GM21526 (cell line): ENCODE measurements around the gene CYLD.
A peak's percentile ranks its signal among the peaks of the same experiment; 100 is the strongest.

Experiments used
- ATAC-seq: cut with Tn5 transposase; IDR thresholded peaks from one replicate; pipeline ENCODE4 v1.9.1; 2021; ENCODE audit warnings: moderate library complexity; ENCODE audit not compliant: unreplicated experiment, low FRiP score

Gene CYLD

DNA sequence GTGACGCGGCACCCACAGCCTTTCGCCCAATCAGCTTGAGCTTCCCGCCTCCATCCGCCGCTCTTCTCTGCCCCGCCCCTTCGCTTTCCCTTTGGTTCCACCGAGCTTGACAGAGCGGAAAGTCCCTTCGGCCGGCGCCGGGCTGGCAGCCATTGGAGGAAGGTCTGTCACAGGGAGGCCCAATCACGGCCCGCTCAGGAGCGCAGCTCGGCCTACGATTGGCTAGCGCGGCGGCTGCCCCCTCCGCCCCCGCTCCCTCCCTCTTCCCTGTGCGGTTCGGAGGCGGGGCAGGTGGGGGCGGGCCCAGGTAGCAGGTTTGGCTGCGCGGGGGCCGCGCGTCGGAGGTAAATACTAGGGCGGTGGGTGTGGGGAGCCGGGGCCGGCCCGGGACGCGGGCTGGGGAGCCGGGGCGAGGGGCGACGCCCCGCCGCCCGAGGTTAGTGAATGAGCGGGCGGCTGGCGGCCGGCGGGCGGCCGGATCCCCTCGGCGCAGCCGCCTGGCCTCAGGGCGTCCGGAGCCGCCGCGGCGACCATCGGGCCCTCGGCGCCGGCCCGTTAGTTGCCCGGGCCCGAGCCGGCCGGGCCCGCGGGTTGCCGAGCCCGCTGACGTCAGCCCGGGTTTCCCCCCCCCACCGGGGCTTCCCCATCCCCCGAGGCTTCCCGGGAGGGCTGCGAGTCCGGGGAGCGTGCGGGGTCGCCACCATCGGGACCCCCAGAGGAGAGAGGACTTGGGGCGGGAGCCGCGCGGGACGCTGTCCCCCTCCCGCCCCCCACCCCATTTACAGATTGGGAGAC lies at the start of gene CYLD:
TSS of gene CYLD (plus strand) at position 306 of the 795 bp plus-strand sequence. CDS start 7,613 bp downstream, outside the sequence.
- ATAC-seq: peak; percentile 88

DNA sequence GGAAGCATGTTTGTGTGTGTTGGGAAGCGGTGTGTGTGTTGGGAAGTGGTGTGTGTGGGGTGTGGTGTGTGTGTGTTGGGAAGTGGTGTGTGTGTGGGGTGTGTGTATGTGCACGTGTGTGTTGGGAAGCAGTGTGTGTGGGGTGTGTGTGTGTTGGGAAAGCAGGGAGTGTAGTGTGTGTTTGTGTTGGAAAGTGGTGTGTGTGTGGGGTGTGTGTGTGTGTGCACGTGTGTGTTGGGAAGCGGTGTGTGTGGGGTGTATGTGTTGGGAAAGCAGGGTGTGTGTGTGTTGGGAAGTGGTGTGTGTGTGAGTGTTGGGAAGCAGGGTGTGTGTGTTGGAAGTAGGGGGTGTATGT lies 49.3 kb upstream of the CYLD start:
- no peak for ATAC-seq

DNA sequence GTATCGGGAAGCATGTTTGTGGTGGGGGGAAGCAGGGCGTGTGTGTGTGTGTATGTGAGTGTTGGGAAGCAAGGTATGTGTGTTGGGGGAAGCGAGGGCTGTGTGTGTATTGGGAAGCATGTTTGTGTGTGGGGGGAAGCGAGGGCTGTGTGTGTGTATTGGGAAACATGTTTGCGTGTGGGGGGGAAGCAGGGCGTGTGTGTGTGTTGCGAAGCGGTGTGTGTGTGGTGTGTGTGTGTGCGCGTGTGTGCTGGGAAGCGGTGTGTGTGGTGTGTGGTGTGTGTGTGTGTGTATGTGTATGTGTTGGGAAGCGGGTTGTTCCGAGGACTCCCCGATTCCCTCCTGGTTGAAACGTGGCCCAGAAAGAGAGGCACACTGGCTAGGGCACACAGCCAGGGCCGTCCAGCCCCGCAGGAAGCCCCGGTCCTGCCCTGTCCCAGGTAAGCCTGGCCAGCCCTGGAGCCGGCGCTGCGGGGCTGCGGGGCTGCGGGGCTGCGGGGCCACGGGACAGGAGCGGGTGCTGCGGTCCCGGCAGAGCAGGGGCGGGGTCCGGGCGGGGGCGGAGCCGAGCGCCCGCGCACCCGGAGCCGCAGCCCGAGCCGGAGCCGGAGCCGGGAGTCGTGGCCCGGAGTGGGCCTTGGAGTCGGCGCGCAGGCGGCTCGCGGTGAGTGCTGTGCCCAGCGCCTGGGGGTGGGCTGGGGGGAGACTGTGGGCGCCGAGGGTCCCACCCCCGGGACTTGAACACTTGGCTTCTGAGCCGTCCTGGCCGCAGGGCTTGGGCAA lies 48.7 kb upstream of the CYLD start, which contains the start of gene NOD2:
TSS of gene NOD2 (plus strand) at position 608 of the 783 bp plus-strand sequence. CDS start 5,890 bp downstream, outside the sequence.
- no peak for ATAC-seq

DNA sequence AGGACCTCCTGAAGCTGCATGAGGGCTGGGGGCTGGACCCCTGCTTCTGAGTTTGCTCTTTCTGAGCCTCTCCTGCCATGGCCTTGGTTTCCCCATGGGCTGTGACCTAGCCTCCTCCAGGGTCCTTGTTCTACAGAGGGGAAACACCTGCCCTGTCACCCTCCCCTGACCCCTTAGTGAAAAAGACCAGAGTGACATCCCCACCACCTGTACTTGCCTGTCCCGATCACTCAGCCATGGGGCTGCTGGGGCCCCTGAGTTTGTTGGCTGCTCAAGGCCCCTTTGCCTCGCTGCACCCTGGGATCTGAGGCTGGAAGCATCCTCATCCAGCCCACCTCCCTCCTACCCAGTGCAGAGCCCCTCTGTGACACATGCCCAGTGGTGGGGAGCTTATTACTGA lies 47.7 kb upstream of the CYLD start:
- ATAC-seq: no peak

DNA sequence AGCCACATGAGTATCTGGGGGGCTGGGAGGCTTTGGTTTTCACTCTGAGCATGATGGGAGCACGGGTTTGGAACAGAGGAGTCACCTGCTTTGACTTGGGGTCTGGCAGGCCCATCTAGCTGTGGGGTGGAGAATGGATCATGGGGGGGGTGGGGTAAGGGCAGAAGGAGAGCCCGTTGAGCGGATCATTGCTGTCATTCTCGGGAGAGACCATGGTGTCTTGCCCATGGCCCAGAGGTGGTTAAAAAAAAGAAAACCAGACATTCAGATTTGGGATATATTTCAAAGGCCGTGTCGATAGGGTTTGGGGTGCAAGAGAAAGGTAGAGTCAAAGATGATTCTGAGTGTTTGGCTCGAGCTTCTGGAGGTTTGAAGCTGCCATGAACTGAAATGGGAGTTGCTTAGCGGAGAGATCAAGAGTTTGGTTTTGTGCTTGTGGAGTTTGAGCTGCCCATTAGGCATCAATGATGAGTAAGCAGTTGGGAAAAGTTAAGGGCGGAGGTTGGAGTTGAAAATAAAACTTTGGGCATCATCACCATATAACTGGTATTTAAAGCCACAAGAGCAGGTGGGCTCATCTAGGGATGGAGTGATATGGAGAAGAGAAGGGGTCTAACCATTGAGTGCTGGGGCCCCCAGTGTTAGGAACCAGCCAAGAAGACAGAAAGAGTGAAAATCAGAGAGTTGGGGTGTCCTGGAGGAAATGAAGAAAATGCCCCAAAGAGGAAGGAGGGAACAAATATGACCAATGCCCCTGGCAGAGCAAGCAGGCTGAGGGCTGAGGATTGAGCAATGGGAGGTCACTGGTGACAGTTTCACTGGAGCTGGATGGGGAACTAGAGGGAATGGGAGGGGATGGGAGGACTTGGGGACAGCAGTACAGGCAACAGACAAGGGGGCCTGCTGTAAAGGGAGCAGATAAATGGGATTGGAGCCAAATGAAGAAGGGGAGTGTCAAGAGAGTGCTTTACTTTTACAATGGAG lies 46.6 kb upstream of the CYLD start:
- ATAC-seq: no peak

DNA sequence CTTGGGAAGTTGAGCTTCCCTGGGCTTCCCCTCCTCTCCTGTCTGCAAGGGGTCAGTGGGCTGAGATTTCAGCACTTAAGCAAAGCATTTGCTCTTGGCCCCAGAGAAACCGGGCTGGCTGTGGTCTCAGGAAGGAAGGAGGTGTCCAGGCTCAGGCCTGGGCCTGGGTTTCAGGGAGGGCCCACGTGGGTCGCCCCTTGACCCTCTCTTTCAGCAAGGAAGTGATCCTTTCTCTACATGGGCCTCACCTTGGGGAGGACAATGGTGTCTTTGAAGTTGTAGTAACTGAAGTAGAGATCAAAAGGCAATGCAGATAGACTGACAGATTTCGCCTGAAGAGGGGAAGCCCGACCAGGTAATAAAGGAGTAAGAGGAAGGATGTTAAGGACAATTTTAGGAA lies 45.8 kb upstream of the CYLD start:
- no peak for ATAC-seq

DNA sequence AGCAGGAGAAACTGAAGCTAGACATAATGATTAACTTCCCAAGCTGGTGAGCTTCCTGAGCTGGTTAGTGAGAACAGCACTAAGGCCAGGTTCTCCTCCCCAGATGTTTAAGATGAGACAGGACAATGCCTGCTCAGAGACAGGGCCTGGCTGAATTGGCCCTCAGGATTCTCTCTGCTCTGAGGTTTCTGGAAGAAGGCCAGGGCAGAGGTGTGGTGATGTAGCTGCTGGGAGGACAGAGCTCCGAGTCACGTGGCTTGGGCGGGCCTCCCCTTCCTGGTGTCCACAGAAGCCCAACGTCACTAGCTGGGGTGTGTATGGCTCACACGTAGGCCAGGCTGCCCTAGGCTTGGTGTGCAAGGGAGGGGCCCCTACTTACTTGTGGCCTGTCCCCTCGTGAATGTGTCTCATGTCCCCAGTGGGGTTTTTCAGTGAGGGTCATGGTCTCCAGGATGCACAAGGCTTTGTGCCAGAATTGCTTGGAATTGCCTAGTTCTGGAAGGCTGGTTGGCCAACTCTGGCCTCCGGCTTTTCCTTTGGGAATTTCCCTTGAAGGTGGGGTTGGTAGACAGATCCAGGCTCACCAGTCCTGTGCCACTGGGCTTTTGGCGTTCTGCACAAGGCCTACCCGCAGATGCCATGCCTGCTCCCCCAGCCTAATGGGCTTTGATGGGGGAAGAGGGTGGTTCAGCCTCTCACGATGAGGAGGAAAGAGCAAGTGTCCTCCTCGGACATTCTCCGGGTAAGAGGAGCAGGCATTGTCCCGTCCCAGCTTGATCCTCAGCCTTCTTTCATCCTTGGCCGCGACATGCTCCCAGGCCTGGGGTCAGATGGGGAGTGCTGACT lies 45.1 kb upstream of the CYLD start:
- ATAC-seq: no peak

DNA sequence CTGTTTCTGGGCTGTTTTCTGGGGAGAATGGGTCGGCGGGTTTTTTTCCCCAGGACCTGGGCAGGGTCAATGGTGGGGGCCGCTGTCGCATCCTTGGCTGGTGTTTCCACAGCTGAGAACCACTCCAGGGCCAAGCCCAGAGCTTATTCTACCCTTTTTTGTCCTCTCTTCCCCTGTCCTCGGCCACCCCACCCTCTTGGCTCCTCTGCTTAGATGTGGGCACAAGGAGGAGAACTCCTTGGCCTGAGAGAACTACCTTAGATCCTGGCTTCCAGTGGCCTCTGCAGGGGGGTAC lies 44.5 kb upstream of the CYLD start:
- no peak for ATAC-seq

DNA sequence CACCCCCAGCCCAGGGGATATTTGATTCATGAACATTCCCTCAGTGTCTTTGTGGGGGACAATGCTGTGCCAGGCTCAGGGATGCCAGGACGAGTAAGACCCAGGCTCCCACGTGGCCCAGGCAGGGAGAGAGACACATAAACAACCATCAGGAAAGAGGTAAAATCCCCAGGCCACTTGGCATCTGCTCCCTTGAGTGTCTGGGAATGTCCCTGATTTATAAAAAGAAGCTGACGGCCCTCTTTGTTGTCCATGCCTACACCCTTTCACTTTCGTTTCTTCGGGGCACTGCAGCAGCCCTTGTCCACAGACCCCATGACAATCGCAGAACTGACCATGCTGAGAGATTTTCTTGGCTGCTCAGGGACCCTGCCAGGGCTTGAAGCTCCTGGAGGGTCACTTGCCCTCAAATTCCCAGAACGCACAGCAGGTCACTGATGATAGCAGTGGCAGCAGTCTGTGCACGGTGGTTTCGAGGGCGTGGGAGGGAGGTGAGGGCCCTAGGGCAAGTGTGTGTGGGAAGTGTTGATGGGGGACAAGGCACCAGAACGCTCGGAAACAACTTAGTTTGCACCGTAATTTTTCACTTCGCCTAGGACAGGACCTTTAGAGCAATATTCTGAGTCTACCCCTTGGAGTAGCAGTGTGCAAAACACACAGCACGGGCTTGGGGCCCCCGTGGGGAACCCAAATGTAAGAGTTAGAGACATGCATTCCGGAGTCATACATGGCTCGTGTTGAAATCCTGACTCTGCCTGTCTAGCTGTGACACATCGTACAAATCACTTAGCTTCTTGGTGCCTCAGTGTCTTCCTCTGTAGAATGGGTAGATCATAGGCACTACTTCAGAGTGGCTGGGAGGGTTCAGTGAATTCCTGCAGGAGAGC lies 43.8 kb upstream of the CYLD start:
- peak; percentile 47 for ATAC-seq

DNA sequence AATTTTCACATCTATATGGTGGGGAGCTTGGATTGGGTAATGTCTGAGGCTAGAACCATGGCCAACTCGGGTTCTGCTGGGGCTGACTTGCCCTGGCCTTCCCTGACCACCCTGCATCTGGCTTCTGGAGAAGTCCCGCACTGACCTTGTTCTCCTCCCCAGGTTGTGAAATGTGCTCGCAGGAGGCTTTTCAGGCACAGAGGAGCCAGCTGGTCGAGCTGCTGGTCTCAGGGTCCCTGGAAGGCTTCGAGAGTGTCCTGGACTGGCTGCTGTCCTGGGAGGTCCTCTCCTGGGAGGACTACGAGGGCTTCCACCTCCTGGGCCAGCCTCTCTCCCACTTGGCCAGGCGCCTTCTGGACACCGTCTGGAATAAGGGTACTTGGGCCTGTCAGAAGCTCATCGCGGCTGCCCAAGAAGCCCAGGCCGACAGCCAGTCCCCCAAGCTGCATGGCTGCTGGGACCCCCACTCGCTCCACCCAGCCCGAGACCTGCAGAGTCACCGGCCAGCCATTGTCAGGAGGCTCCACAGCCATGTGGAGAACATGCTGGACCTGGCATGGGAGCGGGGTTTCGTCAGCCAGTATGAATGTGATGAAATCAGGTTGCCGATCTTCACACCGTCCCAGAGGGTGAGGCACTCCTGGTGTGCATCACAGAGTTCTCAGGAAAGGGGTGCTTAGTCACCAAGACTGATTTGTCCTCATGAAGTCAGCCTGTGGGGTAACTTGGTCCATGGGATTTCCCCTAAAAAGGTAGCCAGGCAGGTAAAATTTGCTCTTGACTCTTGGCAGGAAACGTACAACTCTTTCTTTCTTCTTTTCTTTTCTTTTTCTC lies 42.3 kb upstream of the CYLD start:
- no peak for ATAC-seq

DNA sequence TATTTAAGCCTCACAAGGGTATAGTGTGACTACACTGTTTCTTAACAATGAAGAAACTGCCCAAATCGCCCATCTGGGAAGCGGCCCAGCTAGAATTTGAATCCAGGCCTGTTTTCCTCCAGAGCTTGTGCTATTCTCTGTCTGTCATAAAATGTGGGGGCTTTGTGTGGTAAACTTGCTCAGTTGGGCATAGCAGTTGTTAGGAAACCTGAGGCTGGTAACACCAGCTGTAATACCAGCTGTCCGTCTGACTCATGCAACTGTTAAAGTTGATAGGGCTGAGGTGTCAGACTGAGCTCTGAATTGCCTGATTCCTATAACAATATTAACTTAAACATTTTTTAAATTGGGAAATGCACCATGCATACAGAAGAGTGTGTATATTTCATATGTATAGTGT lies 39.2 kb upstream of the CYLD start:
- ATAC-seq: no peak

DNA sequence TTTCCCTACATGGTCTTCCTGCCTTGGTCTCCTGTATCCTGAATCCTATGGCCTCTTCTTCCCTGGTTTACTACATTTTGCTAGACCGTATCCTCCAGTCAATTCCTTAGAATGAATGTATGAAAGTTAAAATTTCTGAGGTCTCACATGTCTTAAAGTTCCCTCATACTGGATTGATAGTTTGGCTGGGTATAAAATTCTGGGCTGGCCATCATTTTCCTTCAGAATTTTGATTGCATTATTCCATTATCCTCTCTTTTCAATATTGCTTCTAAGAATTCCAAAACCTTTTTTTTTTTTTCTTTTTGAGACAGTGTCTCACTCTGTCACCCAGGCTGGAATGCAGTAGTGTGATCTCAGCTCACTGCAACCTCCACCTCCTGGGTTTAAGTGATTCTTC lies 37.6 kb upstream of the CYLD start:
- no peak for ATAC-seq

DNA sequence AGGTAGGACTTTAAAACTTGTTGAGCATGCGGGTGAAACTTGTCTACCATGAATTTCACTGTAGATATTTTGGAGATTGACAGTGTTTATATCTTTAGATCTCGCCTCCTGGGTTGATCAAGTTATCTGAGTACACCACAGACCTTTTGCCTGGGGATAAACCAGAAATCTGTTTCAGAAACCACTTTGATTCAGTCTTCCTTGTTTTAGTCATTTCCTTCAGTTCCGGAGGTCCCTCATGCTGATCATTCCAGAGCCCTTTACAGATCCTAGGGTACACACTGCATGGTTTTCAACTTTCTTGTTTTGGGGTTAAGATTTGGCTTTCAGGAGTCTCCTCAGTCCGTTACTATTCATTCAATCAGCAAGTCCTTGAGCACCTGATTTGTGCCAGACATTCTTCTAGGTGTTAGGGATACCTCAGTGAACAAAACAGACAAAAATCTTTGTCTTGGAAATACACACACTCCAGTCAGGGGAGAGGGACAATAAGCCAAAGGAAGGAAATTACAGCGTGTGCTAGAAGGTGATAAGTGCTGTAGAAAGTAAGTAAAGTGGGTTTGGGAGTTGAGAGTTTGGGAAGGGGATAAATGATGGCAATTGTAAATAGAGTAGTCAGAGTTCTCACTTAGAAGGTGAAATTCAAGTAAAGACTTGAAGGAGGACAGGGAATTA lies 36.3 kb upstream of the CYLD start:
- no peak for ATAC-seq

DNA sequence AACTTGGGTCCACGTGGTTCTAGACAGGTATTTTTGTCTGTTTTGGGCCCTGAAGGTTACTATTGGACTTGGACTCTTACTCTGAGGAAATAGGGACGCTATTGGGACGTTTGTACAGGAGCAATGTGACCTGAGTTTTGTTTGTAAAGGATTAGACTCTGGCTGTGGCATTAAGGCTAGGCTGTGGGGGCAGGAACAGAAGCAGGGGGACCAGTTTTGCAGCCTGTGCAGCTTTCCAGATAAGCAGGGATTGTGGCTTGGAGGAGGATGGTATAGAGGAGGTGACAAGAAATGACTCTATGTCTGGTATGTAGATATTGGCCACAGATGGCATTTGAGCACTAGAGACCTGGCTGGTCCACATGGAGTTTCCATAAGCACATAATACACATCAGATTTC lies 35.6 kb upstream of the CYLD start:
- ATAC-seq: no peak

DNA sequence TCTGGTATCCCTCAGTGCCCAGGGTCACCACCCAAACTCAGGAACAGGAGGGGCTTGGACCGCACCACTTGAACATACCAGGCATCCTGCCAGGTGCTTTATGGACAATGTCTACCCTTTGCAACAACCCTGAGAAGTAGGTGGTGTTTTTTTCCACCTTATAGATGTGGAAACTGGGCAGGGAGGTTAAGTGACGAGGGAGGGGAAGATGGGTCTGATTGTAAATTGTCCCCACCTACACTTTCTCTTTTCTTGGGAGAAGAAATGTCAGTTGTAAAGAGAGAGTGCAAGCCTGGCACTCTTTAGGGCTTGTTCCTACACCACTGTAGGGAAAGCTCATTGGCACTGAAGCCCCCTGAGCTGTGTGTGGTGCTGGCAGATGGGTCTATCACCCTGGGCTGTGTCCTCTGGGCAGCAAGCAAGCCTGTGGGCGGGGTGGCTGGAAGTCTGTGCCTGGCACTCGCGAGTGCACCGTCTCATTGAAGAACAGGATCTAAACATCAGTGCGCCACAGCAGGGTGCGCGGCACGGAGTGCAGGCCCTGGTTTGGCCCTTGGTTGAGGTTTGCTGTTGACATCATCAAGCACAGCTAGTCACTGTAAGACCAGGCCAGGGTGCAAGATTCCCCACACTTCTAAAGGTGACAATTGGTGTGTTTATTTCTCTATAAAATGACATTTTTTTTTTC lies 33.4 kb upstream of the CYLD start:
- no peak for ATAC-seq

DNA sequence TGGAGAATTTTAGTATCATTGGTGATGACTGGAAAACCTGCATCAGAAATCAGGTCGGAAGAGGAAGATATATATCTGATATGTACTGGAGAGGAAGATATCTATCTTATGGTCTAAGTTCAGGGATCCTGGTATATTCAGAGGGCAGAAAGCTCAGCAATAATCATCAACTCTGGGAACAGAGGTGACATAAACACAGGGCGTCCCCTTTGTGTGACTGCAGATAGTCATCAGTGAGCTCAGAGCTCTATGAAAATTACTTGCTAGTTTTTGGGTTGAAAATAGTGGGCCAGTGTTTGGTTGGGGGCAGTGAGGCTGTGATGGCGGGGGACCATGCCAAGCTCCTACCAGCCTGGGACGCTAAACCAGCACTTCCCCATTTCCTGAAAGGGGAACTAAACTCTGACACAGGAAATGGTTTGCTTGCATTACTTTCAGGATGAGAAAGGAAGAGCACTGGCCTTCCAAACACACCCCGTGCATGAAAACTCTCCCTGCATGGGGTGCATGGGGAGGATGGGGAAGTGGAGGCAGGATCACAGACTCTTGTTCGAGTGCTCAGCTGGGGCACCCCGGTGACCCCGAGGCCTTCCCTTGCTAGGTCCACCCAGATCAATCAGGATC lies 32.7 kb upstream of the CYLD start:
- no peak for ATAC-seq

DNA sequence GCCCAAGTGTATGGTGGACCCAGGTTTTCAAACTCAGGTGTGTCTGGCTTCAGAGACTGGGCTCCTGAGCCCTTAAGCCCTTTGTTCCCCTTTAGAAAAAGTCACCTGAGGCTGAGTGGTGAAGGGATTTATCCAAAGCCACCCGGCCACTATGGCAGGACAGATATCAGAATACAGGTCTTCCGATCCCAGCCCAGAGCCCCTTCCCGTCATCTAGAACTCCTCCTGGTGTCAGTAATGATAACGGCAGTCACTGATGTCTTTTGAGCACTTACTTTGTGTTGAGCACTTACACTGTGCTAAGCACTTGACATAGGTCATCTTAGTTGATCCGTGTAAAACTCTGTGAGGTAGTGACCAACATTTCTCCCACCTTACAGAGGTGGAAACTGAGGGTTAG lies 31.9 kb upstream of the CYLD start:
- ATAC-seq: no peak
